Ovary (tissue), 3 donors: ENCODE data around the gene VPS11.

Source experiments
- CTCF ChIP-seq, 3 donors: fragments of 450-650 bp in 2 of 3; fragments of 200-600 bp in 1 of 3; IDR thresholded peaks; one replicate each; pipeline versions ENCODE4 v1.5.1 to v1.8.0; 2016 to 2022; ENCODE audit warnings: antibody characterized with exemption in 3 of 3, mild to moderate bottlenecking in 1 of 3
- EP300 ChIP-seq: sonication (generic); formaldehyde crosslinking; IDR thresholded peaks from one replicate; pipeline ENCODE4 v1.6.1; 2017; ENCODE audit warnings: antibody characterized with exemption
- POLR2A ChIP-seq: fragments of 450-650 bp; IDR thresholded peaks from one replicate; pipeline ENCODE4 v1.6.1; 2017; ENCODE audit warnings: antibody characterized with exemption, mild to moderate bottlenecking, moderate library complexity
- donor health status: DM: no; HTN: no; CAD: no.

DNA sequence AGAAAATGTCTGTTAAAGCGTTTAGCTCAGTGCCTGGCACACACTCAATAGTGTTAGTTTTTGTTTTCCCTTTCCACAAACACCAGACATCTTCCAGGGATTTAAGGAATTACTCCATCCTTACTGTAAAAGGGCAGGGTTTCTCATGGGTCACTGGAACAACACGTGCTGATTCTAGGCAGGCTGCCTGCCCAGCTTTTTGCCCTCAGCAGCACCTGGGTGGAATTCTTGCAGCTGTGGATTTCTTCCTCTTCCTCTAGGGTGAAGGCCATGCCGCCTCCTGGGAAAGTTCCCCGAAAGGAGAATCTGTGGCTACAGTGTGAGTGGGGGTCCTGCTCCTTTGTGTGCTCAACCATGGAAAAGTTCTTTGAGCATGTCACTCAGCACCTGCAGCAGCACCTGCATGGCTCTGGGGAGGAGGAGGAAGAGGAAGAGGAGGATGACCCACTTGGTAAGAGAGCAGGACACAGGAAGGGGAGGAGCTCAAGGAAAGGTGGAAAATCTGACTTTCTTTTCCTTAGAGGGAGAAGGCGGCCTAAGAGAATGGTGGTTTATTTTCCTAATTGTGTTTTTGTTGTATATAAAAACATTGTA lies 59.2 kb downstream of the VPS11 start:
- TF ChIP-seq CTCF (IDR thresholded peaks at IDR 0.05) (no peak), POLR2A (no peak), EP300 (no peak)
